Dendritic cell treated with granulocyte-macrophage colony-stimulating factor and Interleukin-4, amounts not matched to agents 40 ng/mL and 50 ng/mL, for 4 days (primary cell): Measurements from ENCODE around the gene FNIP1.
"Not testable (repeated sequence)": the region's sequence is repeated elsewhere in the genome, so short reads cannot be mapped to it uniquely, and the experiment has no call there.

Source experiments
- H3K27ac Mint-ChIP-seq: one replicate; pipeline ENCODE4 v1.8.0; 2022; ENCODE audit warnings: mild to moderate bottlenecking, mixed read lengths
- H3K27me3 Mint-ChIP-seq: one replicate; pipeline ENCODE4 v1.8.0; 2022; ENCODE audit warnings: mild to moderate bottlenecking, mixed read lengths
- H3K36me3 Mint-ChIP-seq: one replicate; pipeline ENCODE4 v1.8.0; 2022; ENCODE audit warnings: low read depth, mixed read lengths
- H3K4me1 Mint-ChIP-seq: one replicate; pipeline ENCODE4 v1.8.0; 2022; ENCODE audit warnings: low read depth, mixed read lengths
- H3K4me3 Mint-ChIP-seq: one replicate; pipeline ENCODE4 v1.8.0; 2022; ENCODE audit warnings: mild to moderate bottlenecking, moderate library complexity, mixed read lengths
- H3K9me3 Mint-ChIP-seq: one replicate; pipeline ENCODE4 v1.8.0; 2022; ENCODE audit warnings: mixed read lengths
- intact Hi-C: fragments of 100-400 bp; cut with micrococcal nuclease; formaldehyde crosslinking; loops from one replicate; pipeline ENCODE4 v1.15.0; 2022

FNIP1 gene

DNA sequence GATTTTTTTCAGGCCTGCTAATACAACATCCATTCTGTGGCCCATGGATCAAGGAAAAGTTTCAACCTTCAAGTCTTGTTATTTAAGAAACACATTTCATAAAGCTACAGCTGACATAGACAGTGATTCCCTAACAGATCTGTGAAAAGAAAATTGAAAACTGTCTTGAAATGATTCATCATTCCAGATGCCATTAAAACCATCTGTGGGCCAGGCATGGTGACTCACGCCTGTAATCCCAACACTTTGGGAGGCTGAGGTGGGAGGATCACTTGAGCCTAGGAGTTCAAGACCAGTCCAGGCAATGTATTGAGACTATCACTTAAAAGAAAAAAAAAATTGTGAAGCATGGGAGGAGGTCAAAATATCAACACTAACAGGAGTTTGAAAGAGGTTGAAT, 167.8 kb downstream of the FNIP1 start:
- Mint-ChIP-seq H3K36me3 (peaks cover 28% of the 10 kb centered on the region), H3K4me1 (peaks cover 8% of the 10 kb centered on the region), H3K4me3 (no peak overlapping the region), H3K9me3 (no peaks in the 10 kb centered on the region), H3K27me3 (no peaks in the 10 kb centered on the region), H3K27ac (no peak overlapping the region)
- intact Hi-C loops: no loop called here

GRCh38 chr5:131627207-131627865, 169.5 kb downstream of the FNIP1 start:
- intact Hi-C loops: no loop called here
- Mint-ChIP-seq H3K9me3 (no peaks in the 10 kb centered on the region), H3K27me3 (no peaks in the 10 kb centered on the region), H3K4me3 (no peak overlapping the region), H3K36me3 (peaks cover 38% of the 10 kb centered on the region), H3K4me1 (peaks cover 8% of the 10 kb centered on the region), H3K27ac (no peak overlapping the region)

DNA sequence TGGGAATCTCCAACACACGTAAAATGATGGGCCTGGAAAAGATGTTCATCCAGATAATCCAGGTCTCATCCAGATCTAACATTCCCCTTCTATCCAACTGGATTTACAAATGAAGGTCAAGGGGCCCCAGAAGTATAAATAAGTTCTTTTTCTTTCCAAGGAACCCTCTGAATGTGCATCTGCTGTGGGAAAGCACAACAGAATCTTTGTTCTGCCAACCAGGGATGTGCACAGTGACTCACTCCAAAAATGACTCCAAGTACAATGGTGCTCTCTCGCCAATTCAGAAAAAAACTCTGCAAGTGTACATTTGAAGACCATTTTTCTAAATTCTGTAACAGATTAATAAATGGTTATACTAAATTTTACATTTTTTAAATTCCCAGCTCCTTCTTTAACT, 174.2 kb downstream of the FNIP1 start:
- H3K36me3 Mint-ChIP-seq: peaks cover 38% of the 10 kb centered on the region
- H3K9me3 Mint-ChIP-seq: no peaks in the 10 kb centered on the region
- H3K27ac Mint-ChIP-seq: no peak overlapping the region
- H3K27me3 Mint-ChIP-seq: no peaks in the 10 kb centered on the region
- H3K4me1 Mint-ChIP-seq: peaks cover 30% of the 10 kb centered on the region
- intact Hi-C loops: no loop called here
- H3K4me3 Mint-ChIP-seq: no peak overlapping the region

- intact Hi-C loops, H3K4me3 Mint-ChIP-seq, H3K27ac Mint-ChIP-seq, H3K27me3 Mint-ChIP-seq, H3K9me3 Mint-ChIP-seq: not testable (repeated sequence)
- Mint-ChIP-seq H3K4me1 (peaks cover 42% of the 10 kb centered on the region), H3K36me3 (peaks cover 38% of the 10 kb centered on the region)
Observed at GRCh38 chr5:131621164-131621563, 175.7 kb downstream of the FNIP1 start.

DNA sequence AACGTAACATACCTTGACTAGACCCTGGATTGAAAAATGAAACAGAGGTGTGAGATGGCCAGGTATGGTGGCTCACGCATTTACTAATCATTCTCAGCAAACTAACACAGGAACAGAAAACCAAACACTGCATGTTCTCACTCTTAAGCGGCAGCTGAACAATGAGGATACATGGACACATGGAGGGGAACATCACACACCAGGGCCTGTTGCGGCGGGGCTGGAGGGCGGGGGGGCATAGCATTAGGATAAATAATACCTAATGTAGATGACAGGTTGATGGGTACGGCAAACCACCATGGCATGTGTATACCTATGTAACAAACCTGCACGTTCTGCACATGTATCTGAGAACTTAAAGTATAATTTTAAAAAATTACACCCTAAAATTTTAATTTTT, 177.7 kb downstream of the FNIP1 start:
- no peak overlapping the region for H3K4me3 Mint-ChIP-seq
- no peaks in the 10 kb centered on the region for H3K27me3 Mint-ChIP-seq
- peaks cover 48% of the 10 kb centered on the region for H3K4me1 Mint-ChIP-seq
- H3K9me3 Mint-ChIP-seq: peaks cover 7% of the 10 kb centered on the region
- no peak overlapping the region for H3K27ac Mint-ChIP-seq
- intact Hi-C loops: no loop called here
- peaks cover 25% of the 10 kb centered on the region for H3K36me3 Mint-ChIP-seq

DNA sequence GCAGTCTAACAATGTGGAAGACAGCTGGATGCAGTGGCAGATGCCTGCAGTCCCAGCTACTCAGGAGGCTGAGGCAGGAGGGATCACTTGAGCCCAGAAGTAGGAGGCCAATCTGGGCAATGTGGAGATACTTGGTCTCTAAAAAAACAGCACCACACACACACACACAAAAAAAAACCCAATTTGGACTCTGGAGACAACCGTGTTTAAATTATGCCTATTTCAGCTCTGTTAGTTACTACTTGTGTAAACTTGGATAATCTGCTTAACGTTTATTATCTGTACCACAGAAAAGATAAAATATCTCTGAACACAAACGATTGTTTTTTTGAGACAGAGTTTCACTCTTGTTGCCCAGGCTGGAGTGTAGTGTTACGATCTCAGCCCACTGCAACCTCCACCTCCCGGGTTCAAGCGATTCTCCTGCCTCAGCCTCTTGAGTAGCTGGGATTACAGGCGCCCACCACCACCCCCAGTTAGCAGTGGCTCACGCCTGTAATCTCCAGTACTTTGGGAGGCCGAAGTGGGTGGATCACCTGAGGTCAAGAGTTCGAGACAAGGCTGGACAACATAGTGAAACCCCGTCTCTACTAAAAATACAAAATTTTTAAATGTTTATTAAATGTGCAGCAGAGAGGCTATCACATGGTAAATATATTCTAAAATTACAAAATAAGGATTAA, 179.5 kb downstream of the FNIP1 start:
- H3K4me3 Mint-ChIP-seq: no peak overlapping the region
- intact Hi-C loops: no loop called here
- H3K36me3 Mint-ChIP-seq: peaks cover 12% of the 10 kb centered on the region
- H3K4me1 Mint-ChIP-seq: peaks cover 53% of the 10 kb centered on the region
- peaks cover 10% of the 10 kb centered on the region for H3K9me3 Mint-ChIP-seq
- H3K27me3 Mint-ChIP-seq: no peaks in the 10 kb centered on the region
- peak overlapping the region; percentile 53 for H3K27ac Mint-ChIP-seq

- Mint-ChIP-seq H3K9me3 (peaks cover 10% of the 10 kb centered on the region), H3K36me3 (peaks cover 5% of the 10 kb centered on the region), H3K4me3 (no peak overlapping the region), H3K4me1 (peaks cover 44% of the 10 kb centered on the region), H3K27me3 (no peaks in the 10 kb centered on the region), H3K27ac (no peak overlapping the region)
- intact Hi-C loops: no loop called here
Observed at GRCh38 chr5:131615957-131616356, 180.9 kb downstream of the FNIP1 start.

GRCh38 chr5:131613423-131613822, 183.4 kb downstream of the FNIP1 start:
- no peak overlapping the region for H3K27ac Mint-ChIP-seq
- no peaks in the 10 kb centered on the region for H3K27me3 Mint-ChIP-seq
- intact Hi-C loops: no loop called here
- H3K36me3 Mint-ChIP-seq: peaks cover 5% of the 10 kb centered on the region
- no peak overlapping the region for H3K4me3 Mint-ChIP-seq
- H3K9me3 Mint-ChIP-seq: peaks cover 10% of the 10 kb centered on the region
- peaks cover 41% of the 10 kb centered on the region for H3K4me1 Mint-ChIP-seq

DNA sequence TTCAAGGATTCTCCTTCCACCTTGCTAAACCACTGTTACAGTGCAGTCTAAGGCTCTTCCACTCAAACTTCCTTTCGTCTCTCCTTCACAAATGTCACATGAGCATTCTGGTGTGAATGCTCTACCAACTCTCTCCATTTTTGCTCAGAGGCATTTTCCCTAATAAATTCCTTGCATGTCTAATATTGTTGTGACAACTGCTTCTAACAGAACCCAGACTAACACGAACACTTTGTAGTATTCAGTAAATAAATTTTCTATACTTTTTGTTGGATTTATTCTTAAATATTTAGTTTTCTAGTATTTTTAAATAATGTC, 185.8 kb downstream of the FNIP1 start:
- Mint-ChIP-seq H3K27me3 (no peaks in the 10 kb centered on the region), H3K4me3 (no peak overlapping the region), H3K9me3 (peaks cover 10% of the 10 kb centered on the region), H3K27ac (no peak overlapping the region), H3K4me1 (peaks cover 29% of the 10 kb centered on the region), H3K36me3 (peaks cover 5% of the 10 kb centered on the region)
- intact Hi-C loops: no loop called here

- Mint-ChIP-seq H3K4me3 (no peak overlapping the region), H3K27me3 (no peaks in the 10 kb centered on the region), H3K36me3 (peaks cover 5% of the 10 kb centered on the region), H3K27ac (no peak overlapping the region), H3K4me1 (peaks cover 27% of the 10 kb centered on the region), H3K9me3 (peaks cover 10% of the 10 kb centered on the region)
- intact Hi-C loops: no loop called here
Observed at GRCh38 chr5:131610198-131611063, 186.4 kb downstream of the FNIP1 start.

DNA sequence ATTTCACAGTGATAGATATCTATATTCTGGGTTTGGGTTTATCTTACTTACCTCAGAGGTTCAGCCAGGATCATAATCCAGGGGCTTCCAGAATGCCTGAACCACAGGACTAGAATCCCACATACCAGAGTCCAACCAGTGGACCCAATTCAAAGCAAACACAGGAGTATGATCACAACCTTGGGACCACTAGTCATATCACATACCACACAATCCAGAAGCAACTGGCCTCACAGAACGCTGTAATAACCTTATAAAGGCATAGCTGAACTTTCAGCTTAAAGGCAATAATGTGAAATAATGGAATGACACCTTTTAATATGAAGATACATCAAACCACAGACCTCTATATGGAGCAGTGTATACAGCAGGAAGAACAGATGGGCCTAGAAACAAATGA, 187.0 kb downstream of the FNIP1 start:
- Mint-ChIP-seq H3K4me1 (peaks cover 33% of the 10 kb centered on the region), H3K4me3 (no peak overlapping the region), H3K27me3 (no peaks in the 10 kb centered on the region), H3K36me3 (peaks cover 5% of the 10 kb centered on the region), H3K9me3 (peaks cover 9% of the 10 kb centered on the region), H3K27ac (no peak overlapping the region)
- intact Hi-C loops: no loop called here

DNA sequence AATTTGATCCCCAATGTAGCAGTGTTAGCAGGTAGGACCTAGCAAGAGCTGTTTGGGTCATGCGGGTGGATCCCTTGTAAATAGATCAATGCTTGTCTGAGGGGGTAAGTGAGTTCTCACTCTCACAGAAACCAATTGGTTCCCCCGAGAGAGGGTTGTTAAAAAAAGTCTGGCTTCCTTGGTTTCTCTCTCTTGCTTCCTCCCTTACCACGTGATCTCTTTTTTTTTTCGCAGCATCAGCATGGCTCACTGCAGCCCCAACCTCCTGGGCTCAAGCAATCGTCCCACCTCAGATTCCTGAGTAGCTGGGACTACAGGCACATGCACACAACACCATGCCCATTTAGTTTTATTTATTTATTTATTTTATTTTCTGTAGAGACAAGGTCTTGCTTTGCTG, 188.2 kb downstream of the FNIP1 start:
- H3K27ac Mint-ChIP-seq: no peak overlapping the region
- intact Hi-C loops: no loop called here
- H3K36me3 Mint-ChIP-seq: peaks cover 7% of the 10 kb centered on the region
- peaks cover 28% of the 10 kb centered on the region for H3K4me1 Mint-ChIP-seq
- H3K4me3 Mint-ChIP-seq: no peak overlapping the region
- no peaks in the 10 kb centered on the region for H3K9me3 Mint-ChIP-seq
- no peaks in the 10 kb centered on the region for H3K27me3 Mint-ChIP-seq

DNA sequence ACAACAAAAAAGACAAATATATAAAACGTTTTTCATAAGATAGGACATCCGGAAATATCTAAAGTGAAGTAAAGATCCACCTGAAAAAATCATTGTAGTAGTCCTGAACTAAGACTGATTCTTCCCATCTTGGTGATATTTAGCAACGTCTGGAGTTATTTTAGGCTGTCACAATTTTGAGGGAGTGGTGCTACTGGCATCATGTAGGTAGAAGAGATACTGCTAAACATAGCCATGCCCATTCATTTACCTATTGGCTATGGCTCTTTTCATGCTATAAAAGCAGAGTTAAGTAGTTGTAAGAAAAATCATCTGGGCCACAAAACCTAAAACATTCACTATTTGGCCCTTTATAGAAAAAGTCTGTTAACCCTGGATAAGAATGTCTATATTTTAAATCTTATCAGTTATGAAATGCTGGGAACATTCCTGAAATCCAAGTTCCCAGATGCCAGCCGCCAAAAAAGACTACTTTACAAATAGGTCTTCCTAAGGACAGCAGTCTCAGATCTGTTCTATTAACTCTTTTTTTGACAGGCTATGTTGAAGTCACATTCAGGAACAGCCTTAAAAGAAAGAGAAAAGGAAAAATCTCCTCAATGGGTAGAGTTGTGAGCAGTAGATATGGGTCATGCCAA, 188.8 kb downstream of the FNIP1 start:
- peaks cover 28% of the 10 kb centered on the region for H3K4me1 Mint-ChIP-seq
- intact Hi-C loops: no loop called here

DNA sequence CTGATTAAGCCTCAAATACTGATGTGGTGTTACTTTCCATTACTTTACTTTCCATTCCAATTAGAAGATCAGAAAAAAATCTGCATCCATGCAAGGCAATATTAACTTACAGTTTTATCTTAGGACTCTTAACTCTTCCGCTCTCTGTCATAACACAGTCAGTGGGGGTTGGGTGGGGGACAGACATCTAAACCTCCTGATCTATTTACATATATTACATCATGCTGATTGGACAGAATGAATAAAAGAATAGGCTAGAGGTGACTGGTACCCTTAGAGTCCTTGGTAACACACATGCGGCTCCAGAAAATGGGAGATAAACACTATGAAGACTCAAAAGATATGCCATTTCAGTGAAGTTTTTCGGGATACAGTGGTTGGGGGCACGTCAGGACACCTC, 189.4 kb downstream of the FNIP1 start:
- no peaks in the 10 kb centered on the region for H3K27me3 Mint-ChIP-seq
- peaks cover 28% of the 10 kb centered on the region for H3K4me1 Mint-ChIP-seq
- intact Hi-C loops: no loop called here
- H3K27ac Mint-ChIP-seq: no peak overlapping the region
- H3K4me3 Mint-ChIP-seq: no peak overlapping the region
- H3K9me3 Mint-ChIP-seq: no peaks in the 10 kb centered on the region
- H3K36me3 Mint-ChIP-seq: peaks cover 10% of the 10 kb centered on the region

More for the DNA sequence above, 188.8 kb downstream of the FNIP1 start:
- Mint-ChIP-seq H3K36me3 (peaks cover 5% of the 10 kb centered on the region), H3K4me3 (no peak overlapping the region), H3K9me3 (no peaks in the 10 kb centered on the region), H3K27ac (no peak overlapping the region), H3K27me3 (no peaks in the 10 kb centered on the region)
